Measurements from ENCODE around the gene KIF26B.

The KIF26B gene

GRCh38 chr1:245133995-245134715, 20.6 kb upstream of the KIF26B start:
- no peak for DNase-seq

GRCh38 chr1:245142171-245142798, 12.5 kb upstream of the KIF26B start:
- no peak for DNase-seq

- no peak for DNase-seq
Observed at GRCh38 chr1:245142976-245143375, 11.8 kb upstream of the KIF26B start.

- DNase-seq: no peak
Observed at GRCh38 chr1:245143849-245144248, 10.9 kb upstream of the KIF26B start.

GRCh38 chr1:245148069-245148468, 6.7 kb upstream of the KIF26B start:
- DNase-seq: no peak

- no peak for DNase-seq
Observed at GRCh38 chr1:245148861-245149260, 5.9 kb upstream of the KIF26B start.

- DNase-seq: peak; percentile 86
Observed at GRCh38 chr1:245153081-245153551, 1.7 kb upstream of the KIF26B start.

GRCh38 chr1:245153552-245154428, 995 bp upstream of the KIF26B start:
- DNase-seq: peak; percentile 74

GRCh38 chr1:245155272-245156040, 671 bp downstream of the KIF26B start:
- peak; percentile 63 for DNase-seq

- DNase-seq: peak; percentile 90
Observed at GRCh38 chr1:245156041-245156735, 1.4 kb downstream of the KIF26B start.

GRCh38 chr1:245156736-245157505, 2.1 kb downstream of the KIF26B start:
- no peak for DNase-seq

GRCh38 chr1:245158913-245159312, 4.1 kb downstream of the KIF26B start:
- no peak for DNase-seq

- DNase-seq: no peak
Observed at GRCh38 chr1:245160288-245160687, 5.5 kb downstream of the KIF26B start.

GRCh38 chr1:245160741-245161400, 6.1 kb downstream of the KIF26B start:
- DNase-seq: no peak

GRCh38 chr1:245161866-245162265, 7.1 kb downstream of the KIF26B start:
- no peak for DNase-seq

GRCh38 chr1:245166471-245166885, 11.7 kb downstream of the KIF26B start:
- DNase-seq: no peak

GRCh38 chr1:245168086-245168485, 13.3 kb downstream of the KIF26B start:
- DNase-seq: no peak

- DNase-seq: no peak
Observed at GRCh38 chr1:245168906-245169305, 14.1 kb downstream of the KIF26B start.

GRCh38 chr1:245169376-245169775, 14.6 kb downstream of the KIF26B start:
- no peak for DNase-seq

GRCh38 chr1:245172026-245172425, 17.2 kb downstream of the KIF26B start:
- DNase-seq: no peak

GRCh38 chr1:245172829-245173228, 18.0 kb downstream of the KIF26B start:
- no peak for DNase-seq

All from activated CD8-positive, alpha-beta memory T cell treated with anti-CD3 and anti-CD28 coated beads for 24 hours (primary cell).